Fibroblast of the aortic adventitia (primary cell): ENCODE measurements around the gene PITPNB. TPM values are rescaled to one million over a fixed set of nuclear protein-coding genes. Genes with fewer than 3 reads are reported as not detected.

ENCODE experiments used
- DNase-seq: peaks from one replicate; pipeline ENCODE4 v3.0.0-alpha.2; 2010; ENCODE audit warnings: low read depth
- H3K4me3 ChIP-seq: 2 replicates; pipeline ENCODE4 v1.5.1; 2011; ENCODE audit warnings: low read depth, mild to moderate bottlenecking, control low read depth, low read length, moderate library complexity
- CTCF ChIP-seq: IDR thresholded peaks from 2 replicates; pipeline ENCODE4 v1.5.1; 2011; ENCODE audit warnings: mild to moderate bottlenecking, low read length, control low read depth, inconsistent platforms; ENCODE audit not compliant: insufficient read depth
- total RNA-seq: library from RNA; depleted of rRNA; stranded (reverse); fragments of >200 nt; gene quantifications from 2 replicates; pipeline ENCODE4 v1.2.3, GENCODE V29; 2012; ENCODE audit warnings: low replicate concordance

The PITPNB gene
- total RNA-seq, 1 donor: 26.8 TPM

GRCh38 chr22:27850000-27850521, 69.0 kb downstream of the PITPNB start:
- no peak for TF ChIP-seq CTCF
- H3K4me3 ChIP-seq: no peak overlapping the region
- peak; percentile 64 for DNase-seq

GRCh38 chr22:27848005-27848404, 71.1 kb downstream of the PITPNB start:
- H3K4me3 ChIP-seq: no peak overlapping the region
- TF ChIP-seq CTCF: no peak
- DNase-seq: no peak

- H3K4me3 ChIP-seq: no peak overlapping the region
- no peak for TF ChIP-seq CTCF
- no peak for DNase-seq
These were observed 72.1 kb downstream of the PITPNB start for GRCh38 chr22:27846910-27847309.

- H3K4me3 ChIP-seq: no peak overlapping the region
- DNase-seq: no peak
- TF ChIP-seq CTCF: no peak
These were observed 72.8 kb downstream of the PITPNB start for GRCh38 chr22:27846248-27846757.

GRCh38 chr22:27845644-27846043, 73.4 kb downstream of the PITPNB start:
- TF ChIP-seq CTCF: no peak
- no peak for DNase-seq
- H3K4me3 ChIP-seq: no peak overlapping the region

GRCh38 chr22:27844656-27845591, 74.1 kb downstream of the PITPNB start:
- no peak for TF ChIP-seq CTCF
- H3K4me3 ChIP-seq: no peak overlapping the region
- no peak for DNase-seq
